Thoracic aorta (tissue), 2 donors: ENCODE data around the gene USO1. TPM values are rescaled to one million over a fixed set of nuclear protein-coding genes. Genes with fewer than 3 reads are reported as not detected.
"Not testable (repeated sequence)": the region's sequence is repeated elsewhere in the genome, so short reads cannot be mapped to it uniquely, and the experiment has no call there.

Experiments used
- ATAC-seq: fragments of 150-250 bp; one replicate; pipeline ENCODE4 v1.8.0; 2017; ENCODE audit warnings: low read depth; ENCODE audit not compliant: insufficient number of reproducible peaks, low FRiP score
- DNase-seq: peaks from one replicate; pipeline ENCODE4 v3.0.0-alpha.2; 2020; ENCODE audit warnings: low spot score
- H3K27ac ChIP-seq, 2 donors: fragments of 200-600 bp; sonication (generic); 1 replicate in 1 of 2; 2 replicates in 1 of 2; pipeline ENCODE4 v1.5.1; 2016; ENCODE audit warnings: mild to moderate bottlenecking in 2 of 2, moderate library complexity in 2 of 2
- H3K27me3 ChIP-seq: fragments of 200-600 bp; sonication (generic); replicated peaks from 2 replicates; pipeline ENCODE4 v1.6.0; 2016; ENCODE audit warnings: mild to moderate bottlenecking; ENCODE audit not compliant: insufficient read depth
- H3K36me3 ChIP-seq: fragments of 200-600 bp; sonication (generic); one replicate; pipeline ENCODE4 v1.5.1; 2016
- H3K4me1 ChIP-seq, 2 donors: fragments of 200-600 bp; sonication (generic); 1 replicate in 1 of 2; 2 replicates in 1 of 2; pipeline versions ENCODE4 v1.5.1 to v1.6.0; 2016; ENCODE audit warnings: low read depth in 2 of 2, mild to moderate bottlenecking in 1 of 2; ENCODE audit not compliant: control insufficient read depth in 1 of 2
- H3K4me3 ChIP-seq: fragments of 200-600 bp; sonication (generic); 2 replicates; pipeline ENCODE4 v1.5.1; 2016; ENCODE audit warnings: mild to moderate bottlenecking
- H3K9me3 ChIP-seq: fragments of 200-600 bp; sonication (generic); 2 replicates; pipeline ENCODE4 v1.5.1; 2016
- total RNA-seq, 2 donors: library from RNA; depleted of rRNA; stranded (reverse); fragments of >200 nt; gene quantifications; one replicate each; pipeline versions ENCODE4 v1.1.0 to v1.2.3, GENCODE V29; 2016
- TF ChIP-seq, protein P1 (sequence below): fragments of 200-600 bp; sonication (generic); IDR thresholded peaks from one replicate; pipeline ENCODE4 v1.5.1; 2019; ENCODE audit warnings: antibody characterized with exemption

USO1 gene
- total RNA-seq, 2 donors from 2014 or later = 68.0 to 85.9 TPM

DNA sequence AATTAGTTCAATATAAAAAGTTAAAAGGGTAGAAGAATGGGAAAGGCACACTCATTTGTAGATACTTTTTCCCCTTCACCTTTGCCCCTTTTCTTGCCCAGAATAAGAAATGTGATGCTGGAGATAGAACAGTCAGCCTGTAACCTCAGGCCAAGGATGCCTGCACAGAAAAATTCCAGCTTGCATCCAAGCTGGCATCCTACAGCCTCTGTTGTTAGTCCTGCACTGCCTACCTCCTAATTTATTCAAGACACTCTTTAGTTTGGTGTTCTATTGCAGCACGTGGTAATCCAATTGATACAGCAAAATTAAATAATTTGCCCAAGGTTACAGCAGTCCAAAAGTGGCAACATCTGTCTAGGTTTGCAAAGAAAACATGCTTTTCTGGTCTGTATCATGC lies 9.7 kb upstream of the USO1 start:
- no peaks in the 10 kb centered on the region for H3K9me3 ChIP-seq
- peak overlapping the region; percentile 41 to 51 for H3K27ac ChIP-seq
- ATAC-seq (no peak), DNase-seq (no peak)
- no peaks in the 10 kb centered on the region for H3K27me3 ChIP-seq
- TF ChIP-seq, protein P1, sequence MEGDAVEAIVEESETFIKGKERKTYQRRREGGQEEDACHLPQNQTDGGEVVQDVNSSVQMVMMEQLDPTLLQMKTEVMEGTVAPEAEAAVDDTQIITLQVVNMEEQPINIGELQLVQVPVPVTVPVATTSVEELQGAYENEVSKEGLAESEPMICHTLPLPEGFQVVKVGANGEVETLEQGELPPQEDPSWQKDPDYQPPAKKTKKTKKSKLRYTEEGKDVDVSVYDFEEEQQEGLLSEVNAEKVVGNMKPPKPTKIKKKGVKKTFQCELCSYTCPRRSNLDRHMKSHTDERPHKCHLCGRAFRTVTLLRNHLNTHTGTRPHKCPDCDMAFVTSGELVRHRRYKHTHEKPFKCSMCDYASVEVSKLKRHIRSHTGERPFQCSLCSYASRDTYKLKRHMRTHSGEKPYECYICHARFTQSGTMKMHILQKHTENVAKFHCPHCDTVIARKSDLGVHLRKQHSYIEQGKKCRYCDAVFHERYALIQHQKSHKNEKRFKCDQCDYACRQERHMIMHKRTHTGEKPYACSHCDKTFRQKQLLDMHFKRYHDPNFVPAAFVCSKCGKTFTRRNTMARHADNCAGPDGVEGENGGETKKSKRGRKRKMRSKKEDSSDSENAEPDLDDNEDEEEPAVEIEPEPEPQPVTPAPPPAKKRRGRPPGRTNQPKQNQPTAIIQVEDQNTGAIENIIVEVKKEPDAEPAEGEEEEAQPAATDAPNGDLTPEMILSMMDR = no peak
- H3K4me1 ChIP-seq = peaks cover 12 to 25% of the 10 kb centered on the region in 2 donors
- peak overlapping the region; percentile 3 for H3K4me3 ChIP-seq
- no peaks in the 10 kb centered on the region for H3K36me3 ChIP-seq

DNA sequence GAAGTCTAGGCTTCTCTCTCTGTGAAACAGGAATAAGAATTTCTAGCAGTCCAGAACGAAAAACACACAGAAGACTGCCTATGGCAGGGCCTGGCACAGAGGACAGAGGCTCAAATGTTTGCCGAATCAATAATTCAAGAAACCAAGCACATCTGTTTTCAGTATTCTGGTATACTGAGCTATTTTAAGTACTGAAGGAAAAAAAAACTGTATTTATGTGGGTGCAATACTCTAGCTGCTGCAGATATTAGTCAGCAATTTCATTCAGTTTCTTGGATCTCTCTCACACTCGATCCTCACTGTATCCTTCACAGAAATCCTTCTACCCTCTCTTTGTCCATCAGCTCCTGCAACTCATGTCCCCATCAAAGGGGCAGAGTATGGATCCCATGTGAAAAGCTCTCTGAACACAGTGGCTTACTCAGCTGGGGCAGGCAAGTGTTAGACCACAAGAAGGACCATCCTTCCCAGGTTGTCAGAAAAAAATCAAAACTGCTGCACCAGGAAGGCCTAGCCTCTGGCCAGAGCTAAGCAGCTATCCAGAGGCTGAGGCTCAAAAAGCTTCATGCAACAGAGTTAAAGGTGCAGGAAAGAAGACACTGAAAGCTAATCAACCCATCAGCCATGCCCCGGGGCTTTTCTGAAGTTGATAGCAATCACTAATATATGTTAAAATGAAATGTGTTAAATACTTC lies 9.1 kb upstream of the USO1 start:
- Histone ChIP-seq H3K27ac (peak overlapping the region; percentile 41 to 51), H3K4me1 (peaks cover 12 to 25% of the 10 kb centered on the region in 2 donors), H3K27me3 (no peaks in the 10 kb centered on the region), H3K9me3 (no peaks in the 10 kb centered on the region), H3K36me3 (no peaks in the 10 kb centered on the region), H3K4me3 (peak overlapping the region; percentile 3)
- ATAC-seq (no peak), DNase-seq (no peak)
- TF ChIP-seq, protein P1 = no peak

DNA sequence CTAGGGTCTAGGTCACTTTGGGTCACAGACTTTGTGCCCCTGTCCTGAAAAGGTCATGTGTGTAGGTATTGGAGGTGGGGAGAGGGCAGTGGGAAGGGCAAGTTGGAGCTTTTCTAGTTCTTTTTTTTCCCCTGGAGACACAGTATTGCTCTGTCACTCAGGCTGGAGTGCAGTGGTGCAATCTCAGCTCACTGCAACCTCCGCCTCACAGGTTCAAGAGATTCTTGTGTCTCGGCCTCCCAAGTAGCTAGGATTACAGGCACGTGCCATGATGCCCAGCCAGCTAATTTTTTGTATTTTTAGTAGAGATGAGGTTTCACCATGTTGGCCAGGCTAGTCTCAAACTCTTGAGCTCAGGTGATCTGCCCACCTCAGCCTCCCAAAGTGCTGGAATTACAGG lies 8.3 kb upstream of the USO1 start:
- peak overlapping the region in 1 of 2 donors; percentile 41 for H3K27ac ChIP-seq
- ATAC-seq = not testable (repeated sequence)

DNA sequence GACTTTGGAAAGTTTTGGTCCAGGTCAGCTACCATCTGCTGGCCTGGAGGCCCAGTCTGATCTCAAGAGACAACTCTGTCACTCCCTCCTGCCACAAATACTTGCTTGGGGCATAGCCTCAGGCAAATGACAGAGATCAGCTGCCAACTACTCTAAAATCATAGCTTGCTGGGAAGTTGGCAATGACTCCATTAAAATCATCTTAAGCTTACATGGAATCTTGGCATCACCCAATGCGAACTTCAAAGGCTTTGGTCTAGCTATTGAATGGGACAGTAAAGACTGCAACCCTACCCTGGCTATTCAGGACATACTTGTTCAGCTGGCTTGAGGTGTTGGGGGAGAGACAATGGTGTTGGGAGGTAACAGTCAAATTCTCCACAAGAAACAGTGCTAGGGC lies 7.0 kb upstream of the USO1 start:
- TF ChIP-seq, protein P1 = no peak
- ATAC-seq (no peak), DNase-seq (no peak)
- H3K4me1 ChIP-seq = peaks cover 13 to 31% of the 10 kb centered on the region in 2 donors
- no peaks in the 10 kb centered on the region for H3K27me3 ChIP-seq
- H3K4me3 ChIP-seq = no peak overlapping the region
- no peak overlapping the region for H3K27ac ChIP-seq
- H3K36me3 ChIP-seq = no peaks in the 10 kb centered on the region
- H3K9me3 ChIP-seq = no peaks in the 10 kb centered on the region

More for the DNA sequence above, 8.3 kb upstream of the USO1 start:
- not testable (repeated sequence) for DNase-seq, H3K36me3 ChIP-seq, H3K4me3 ChIP-seq, H3K27me3 ChIP-seq, H3K9me3 ChIP-seq
- peaks cover 12 to 25% of the 10 kb centered on the region in 2 donors for H3K4me1 ChIP-seq

DNA sequence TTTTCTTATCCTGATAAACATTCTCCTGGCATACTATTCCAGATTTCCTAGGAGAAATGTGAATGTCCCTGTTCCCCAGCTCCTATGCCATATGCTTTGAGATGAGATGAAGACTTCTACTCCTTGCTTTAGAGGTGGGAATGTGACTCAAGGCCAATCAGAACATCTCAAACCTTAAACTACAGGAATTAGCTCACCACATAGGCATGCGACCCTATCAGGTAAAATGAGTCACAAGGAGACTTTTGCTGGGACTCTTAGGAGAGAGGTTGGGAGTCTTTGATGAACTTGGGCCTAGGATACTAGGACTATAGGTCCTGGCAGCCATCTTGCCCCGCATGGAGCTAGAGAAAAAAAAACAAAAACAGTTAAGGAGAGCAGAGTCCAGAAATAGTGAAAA lies 5.8 kb upstream of the USO1 start:
- H3K36me3 ChIP-seq = no peaks in the 10 kb centered on the region
- no peaks in the 10 kb centered on the region for H3K27me3 ChIP-seq
- TF ChIP-seq, protein P1 = no peak
- ATAC-seq = no peak
- H3K4me3 ChIP-seq = no peak overlapping the region
- no peak for DNase-seq
- H3K4me1 ChIP-seq = peaks cover 24 to 40% of the 10 kb centered on the region in 2 donors
- H3K27ac ChIP-seq = no peak overlapping the region
- no peaks in the 10 kb centered on the region for H3K9me3 ChIP-seq

DNA sequence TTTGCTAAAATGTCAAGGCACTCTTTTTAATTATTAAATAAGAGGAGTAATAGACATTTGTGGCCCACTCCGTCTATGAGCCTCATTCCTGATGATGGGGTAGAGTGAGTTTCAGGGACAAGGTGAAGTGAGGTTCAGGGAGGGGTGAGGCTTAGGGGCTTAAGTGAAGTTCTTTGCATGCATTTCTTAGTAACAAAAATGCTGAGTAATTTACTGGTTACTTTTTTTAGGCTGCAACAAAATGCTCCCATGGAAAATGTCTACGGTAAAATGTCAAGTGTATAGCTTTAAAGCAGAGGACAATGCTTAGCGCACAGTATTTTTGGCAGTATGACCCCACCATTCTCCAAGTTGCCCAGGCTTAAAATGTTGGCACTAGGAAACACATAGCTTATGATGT lies 2.0 kb upstream of the USO1 start:
- H3K4me3 ChIP-seq = no peak overlapping the region
- no peaks in the 10 kb centered on the region for H3K9me3 ChIP-seq
- no peak for DNase-seq
- no peaks in the 10 kb centered on the region for H3K27me3 ChIP-seq
- H3K4me1 ChIP-seq = peaks cover 14 to 33% of the 10 kb centered on the region in 2 donors
- no peak for ATAC-seq
- TF ChIP-seq, protein P1 = no peak
- peak overlapping the region in 1 of 2 donors; percentile 40 for H3K27ac ChIP-seq
- no peaks in the 10 kb centered on the region for H3K36me3 ChIP-seq
